ENCODE data around the gene KIF20B. TPM values are rescaled to one million over a fixed set of nuclear protein-coding genes. Genes with fewer than 3 reads are reported as not detected.
A peak's percentile ranks its signal among the peaks of the same experiment; 100 is the strongest.
"Not testable (repeated sequence)": the region's sequence is repeated elsewhere in the genome, so short reads cannot be mapped to it uniquely, and the experiment has no call there.

Gene KIF20B
- total RNA-seq, 2 experiments from 2014 or later, result 66.4 to 85.7 TPM

- Mint-ChIP-seq H3K27ac (peak overlapping the region; percentile 62), H3K27me3 (no peaks in the 10 kb centered on the region), H3K9me3 (no peaks in the 10 kb centered on the region), H3K4me3 (no peak overlapping the region), H3K36me3 (ENCODE audit: low read depth) (peaks cover 37% of the 10 kb centered on the region), H3K4me1 (peaks cover 14% of the 10 kb centered on the region)
- DNase-seq, result no peak
- ChIA-PET CTCF (interaction anchor here (1.0 to 2.1 kb wide), 2 partner anchors 17 to 18 kb away, joined by 3 to 5 read pairs; no protein-coding TSS in a partner anchor), POLR2A (interaction anchor here (0.5 kb wide), 1 partner anchor 16 kb away, joined by 4 read pairs; no protein-coding TSS in a partner anchor)
Measured at GRCh38 chr10:89745903-89746302, 44.5 kb downstream of the KIF20B start.

- H3K4me1 Mint-ChIP-seq, result peaks cover 5% of the 10 kb centered on the region
- ChIA-PET CTCF (interaction anchor here (1.3 kb wide), 1 partner anchor 9 kb away, joined by 3 read pairs; no protein-coding TSS in a partner anchor), POLR2A (no interaction called here)
- no peaks in the 10 kb centered on the region for H3K27me3 Mint-ChIP-seq
- peaks cover 39% of the 10 kb centered on the region for H3K36me3 Mint-ChIP-seq (ENCODE audit: low read depth)
- H3K4me3 Mint-ChIP-seq, result no peak overlapping the region
- H3K27ac Mint-ChIP-seq, result no peak overlapping the region
- DNase-seq, result no peak
- H3K9me3 Mint-ChIP-seq, result no peaks in the 10 kb centered on the region
Measured at GRCh38 chr10:89750441-89750840, 49.1 kb downstream of the KIF20B start.

GRCh38 chr10:89755374-89755773, 54.0 kb downstream of the KIF20B start:
- peaks cover 2% of the 10 kb centered on the region for H3K4me1 Mint-ChIP-seq
- no peaks in the 10 kb centered on the region for H3K9me3 Mint-ChIP-seq
- no peaks in the 10 kb centered on the region for H3K27me3 Mint-ChIP-seq
- CTCF ChIA-PET, result no interaction called here
- H3K36me3 Mint-ChIP-seq (ENCODE audit: low read depth), result peaks cover 44% of the 10 kb centered on the region
- no peak for DNase-seq
- H3K4me3 Mint-ChIP-seq, result no peak overlapping the region
- no peak overlapping the region for H3K27ac Mint-ChIP-seq
- POLR2A ChIA-PET, result no interaction called here

- Mint-ChIP-seq H3K27me3 (no peaks in the 10 kb centered on the region), H3K27ac (no peak overlapping the region), H3K36me3 (ENCODE audit: low read depth) (peaks cover 61% of the 10 kb centered on the region), H3K4me1 (no peaks in the 10 kb centered on the region), H3K9me3 (no peaks in the 10 kb centered on the region), H3K4me3 (no peak overlapping the region)
- no peak for DNase-seq
- CTCF ChIA-PET, result no interaction called here
- POLR2A ChIA-PET, result no interaction called here
Measured at GRCh38 chr10:89759531-89759930, 58.1 kb downstream of the KIF20B start.

DNA sequence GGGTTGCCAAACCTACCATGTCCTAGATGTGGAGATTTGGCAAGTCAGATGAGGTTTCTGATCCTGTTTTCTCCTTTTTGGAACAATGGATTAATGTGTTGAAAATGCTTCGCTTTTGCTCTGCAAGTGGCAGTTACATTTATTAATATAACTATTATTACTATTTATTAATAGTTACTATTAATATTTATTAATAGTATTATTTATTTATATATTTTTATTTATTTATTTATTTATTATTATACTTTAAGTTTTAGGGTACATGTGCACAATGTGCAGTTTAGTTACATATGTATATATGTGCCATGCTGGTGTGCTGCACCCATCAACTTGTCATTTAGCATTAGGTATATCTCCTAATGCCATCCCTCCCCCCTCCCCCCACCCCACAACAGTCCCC, 62.3 kb downstream of the KIF20B start:
- H3K4me3 Mint-ChIP-seq, H3K4me1 Mint-ChIP-seq, DNase-seq, H3K27ac Mint-ChIP-seq, H3K9me3 Mint-ChIP-seq, H3K27me3 Mint-ChIP-seq, POLR2A ChIA-PET: not testable (repeated sequence)
- H3K36me3 Mint-ChIP-seq (ENCODE audit: low read depth), result peaks cover 69% of the 10 kb centered on the region
- CTCF ChIA-PET, result interaction anchor here (1.4 kb wide), 1 partner anchor 18 kb away, joined by 5 read pairs; no protein-coding TSS in a partner anchor

- Mint-ChIP-seq H3K27me3 (no peaks in the 10 kb centered on the region), H3K9me3 (no peaks in the 10 kb centered on the region), H3K36me3 (ENCODE audit: low read depth) (peaks cover 60% of the 10 kb centered on the region), H3K27ac (no peak overlapping the region), H3K4me1 (peaks cover 5% of the 10 kb centered on the region), H3K4me3 (no peak overlapping the region)
- ChIA-PET CTCF (no interaction called here), POLR2A (no interaction called here)
- no peak for DNase-seq
Measured at GRCh38 chr10:89771684-89772083, 70.3 kb downstream of the KIF20B start.

- Mint-ChIP-seq H3K9me3 (no peaks in the 10 kb centered on the region), H3K27me3 (no peaks in the 10 kb centered on the region), H3K27ac (no peak overlapping the region), H3K4me1 (peaks cover 5% of the 10 kb centered on the region), H3K4me3 (no peak overlapping the region), H3K36me3 (ENCODE audit: low read depth) (peaks cover 66% of the 10 kb centered on the region)
- DNase-seq, result no peak
- CTCF ChIA-PET, result no interaction called here
- POLR2A ChIA-PET, result no interaction called here
Measured at GRCh38 chr10:89773081-89773480, 71.7 kb downstream of the KIF20B start.

- Mint-ChIP-seq H3K9me3 (no peaks in the 10 kb centered on the region), H3K36me3 (ENCODE audit: low read depth) (peaks cover 62% of the 10 kb centered on the region), H3K27ac (no peak overlapping the region)
Measured at GRCh38 chr10:89776665-89777064, 75.3 kb downstream of the KIF20B start.

DNA sequence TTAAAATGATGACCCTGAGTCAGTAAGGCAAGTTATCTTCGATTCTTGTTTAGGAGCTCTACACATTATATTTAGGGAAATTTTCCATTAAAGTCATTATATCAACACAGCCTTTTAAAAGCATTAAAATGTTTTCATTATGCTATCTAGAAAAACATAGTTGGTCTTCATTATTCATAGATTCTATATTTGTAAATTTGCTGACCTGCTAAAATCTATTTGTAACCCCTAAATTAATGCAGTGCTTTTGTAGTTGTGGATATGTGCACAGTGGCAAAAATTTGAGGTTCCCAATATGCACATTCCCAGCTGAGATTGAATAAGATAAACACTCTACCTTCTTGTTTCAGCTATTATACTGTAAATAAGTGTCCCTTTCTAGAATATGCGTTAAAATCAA, 81.1 kb downstream of the KIF20B start:
- Mint-ChIP-seq H3K27me3 (no peaks in the 10 kb centered on the region), H3K27ac (no peak overlapping the region), H3K4me1 (peaks cover 2% of the 10 kb centered on the region), H3K9me3 (peaks cover 3% of the 10 kb centered on the region), H3K36me3 (ENCODE audit: low read depth) (peaks cover 25% of the 10 kb centered on the region), H3K4me3 (no peak overlapping the region)
- DNase-seq, result no peak
- POLR2A ChIA-PET, result no interaction called here
- CTCF ChIA-PET, result interaction anchor here (0.6 to 1.1 kb wide), 3 partner anchors 13 to 80 kb away, joined by 3 to 4 read pairs (median 4); no protein-coding TSS in a partner anchor

More at GRCh38 chr10:89776665-89777064, 75.3 kb downstream of the KIF20B start:
- Mint-ChIP-seq H3K4me3 (no peak overlapping the region), H3K27me3 (no peaks in the 10 kb centered on the region), H3K4me1 (no peaks in the 10 kb centered on the region)
- ChIA-PET CTCF (no interaction called here), POLR2A (no interaction called here)
- no peak for DNase-seq

- H3K4me1 Mint-ChIP-seq, result peaks cover 2% of the 10 kb centered on the region
- H3K4me3 Mint-ChIP-seq, result no peak overlapping the region
- peaks cover 22% of the 10 kb centered on the region for H3K36me3 Mint-ChIP-seq (ENCODE audit: low read depth)
- peaks cover 3% of the 10 kb centered on the region for H3K9me3 Mint-ChIP-seq
- DNase-seq, result no peak
- no peak overlapping the region for H3K27ac Mint-ChIP-seq
- POLR2A ChIA-PET, result no interaction called here
- CTCF ChIA-PET, result interaction anchor here (0.6 to 1.1 kb wide), 3 partner anchors 10 to 266 kb away, joined by 3 to 4 read pairs (median 4); no protein-coding TSS in a partner anchor
- no peaks in the 10 kb centered on the region for H3K27me3 Mint-ChIP-seq
Measured at GRCh38 chr10:89783406-89783805, 82.0 kb downstream of the KIF20B start.

DNA sequence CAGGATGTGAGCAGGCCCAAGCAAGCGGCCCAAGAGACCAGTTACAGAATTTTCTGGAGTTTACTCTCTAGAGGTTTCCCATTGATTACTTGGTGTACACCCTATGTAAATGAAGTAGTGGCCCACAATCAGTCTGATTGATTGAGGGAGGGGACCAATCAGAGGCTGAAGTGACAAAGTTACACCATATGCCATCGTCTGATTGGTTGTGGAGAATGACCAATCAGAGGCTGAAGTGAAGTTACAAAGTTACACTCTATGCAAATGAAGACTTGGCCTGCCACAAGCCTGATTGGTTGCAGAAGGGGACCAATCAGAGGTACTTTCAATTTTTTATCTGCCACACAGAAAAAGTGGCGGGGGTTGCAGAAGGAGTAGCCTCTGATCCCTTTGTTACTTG, 83.7 kb downstream of the KIF20B start:
- H3K4me1 Mint-ChIP-seq, result peaks cover 12% of the 10 kb centered on the region
- DNase-seq, result peak; percentile 9

GRCh38 chr10:89789188-89789877, 87.9 kb downstream of the KIF20B start:
- peaks cover 3% of the 10 kb centered on the region for H3K9me3 Mint-ChIP-seq
- ChIA-PET POLR2A (no interaction called here), CTCF (no interaction called here)
- peaks cover 12% of the 10 kb centered on the region for H3K4me1 Mint-ChIP-seq
- H3K4me3 Mint-ChIP-seq, result no peak overlapping the region
- H3K27me3 Mint-ChIP-seq, result peaks cover 10% of the 10 kb centered on the region
- peaks cover 2% of the 10 kb centered on the region for H3K36me3 Mint-ChIP-seq (ENCODE audit: low read depth)
- DNase-seq, result no peak
- H3K27ac Mint-ChIP-seq, result peak overlapping the region; percentile 52

More for the DNA sequence above, 83.7 kb downstream of the KIF20B start:
- Mint-ChIP-seq H3K27me3 (peaks cover 8% of the 10 kb centered on the region), H3K4me3 (no peak overlapping the region), H3K9me3 (peaks cover 3% of the 10 kb centered on the region), H3K27ac (no peak overlapping the region), H3K36me3 (ENCODE audit: low read depth) (peaks cover 9% of the 10 kb centered on the region)
- CTCF ChIA-PET, result no interaction called here
- POLR2A ChIA-PET, result no interaction called here

- Mint-ChIP-seq H3K9me3 (no peaks in the 10 kb centered on the region), H3K36me3 (ENCODE audit: low read depth) (no peaks in the 10 kb centered on the region), H3K27me3 (peaks cover 10% of the 10 kb centered on the region), H3K4me3 (no peak overlapping the region), H3K27ac (no peak overlapping the region), H3K4me1 (peaks cover 9% of the 10 kb centered on the region)
- CTCF ChIA-PET, result no interaction called here
- POLR2A ChIA-PET, result no interaction called here
- no peak for DNase-seq
Measured at GRCh38 chr10:89792187-89792586, 90.8 kb downstream of the KIF20B start.
